NCI-H510A (cell line): ENCODE results near the gene RBBP4.

ENCODE experiments used
- DNase-seq: peaks from one replicate; lab custom pipeline; 2025; lab: John Stamatoyannopoulos, UW

Gene RBBP4

GRCh38 chr1:32719681-32720275, 68.8 kb downstream of the RBBP4 start:
- no peak for DNase-seq

DNA sequence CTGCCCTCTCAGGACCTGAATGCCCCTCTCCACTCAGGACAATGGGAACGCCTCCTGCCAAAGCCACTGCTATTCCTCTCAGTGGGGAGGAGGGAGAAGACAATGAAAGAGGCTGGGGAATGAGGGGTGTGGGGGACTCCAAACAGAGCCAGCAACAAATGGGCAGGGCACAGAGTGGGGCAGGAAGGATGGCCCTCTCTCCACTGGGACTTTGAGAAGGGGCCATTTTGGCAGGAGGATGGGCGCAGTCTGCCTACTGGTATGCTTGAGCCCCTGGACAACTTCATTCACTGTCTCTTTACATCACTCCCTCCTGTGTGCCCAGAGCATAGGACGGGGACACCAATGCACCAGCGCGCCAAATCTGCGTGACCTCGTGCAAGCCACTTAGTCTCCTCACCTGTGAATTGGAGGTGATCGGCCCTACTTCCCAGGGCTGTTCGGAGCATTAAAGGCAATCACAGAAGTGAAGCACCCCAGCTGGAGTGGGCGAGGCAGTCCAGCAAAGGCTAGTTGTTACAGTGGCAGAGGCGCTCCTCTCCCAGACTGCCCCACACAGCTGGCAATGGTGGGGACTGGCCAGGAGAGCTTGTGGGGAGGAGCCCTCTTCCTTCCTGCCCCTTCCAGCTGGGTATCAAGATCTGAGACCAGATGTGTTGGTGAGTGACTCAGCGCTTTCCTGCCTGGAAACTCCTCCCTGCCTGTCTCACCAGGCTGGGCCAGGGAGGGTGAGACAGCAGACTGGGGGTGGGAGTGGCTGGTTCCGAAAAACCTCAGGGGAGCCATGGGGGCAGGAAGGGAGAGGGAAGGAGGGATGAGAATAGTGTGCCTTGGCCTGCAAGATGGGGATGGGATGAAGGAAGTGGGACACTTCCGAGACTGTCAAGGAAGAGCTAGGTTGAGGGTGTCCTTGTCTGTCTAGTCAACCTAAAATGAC, 73.9 kb downstream of the RBBP4 start:
- DNase-seq: peak; percentile 67

GRCh38 chr1:32725615-32725982, 74.6 kb downstream of the RBBP4 start:
- no peak for DNase-seq

DNA sequence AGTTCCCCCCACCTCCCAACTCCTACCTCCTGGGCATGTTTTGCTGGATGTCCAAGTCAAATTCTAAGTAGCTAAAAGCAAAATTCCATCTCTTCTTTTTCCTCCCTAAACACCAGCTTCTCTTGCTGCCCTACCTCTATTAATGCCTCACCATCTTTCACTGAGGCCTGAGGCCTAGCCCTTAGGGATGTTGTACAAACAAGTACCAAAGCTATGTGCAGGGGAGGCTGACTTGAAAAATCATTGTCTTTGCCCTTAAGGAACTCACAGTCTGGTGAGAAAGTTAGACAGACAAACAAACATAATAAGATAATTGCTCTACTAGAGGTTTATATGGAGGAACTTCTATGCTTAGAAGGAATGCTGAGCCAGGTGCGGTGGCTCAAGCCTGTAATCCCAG, 76.9 kb downstream of the RBBP4 start:
- DNase-seq: no peak

- no peak for DNase-seq
These were observed 77.5 kb downstream of the RBBP4 start for GRCh38 chr1:32728413-32729077.

- no peak for DNase-seq
These were observed 78.4 kb downstream of the RBBP4 start for GRCh38 chr1:32729254-32730046.

- DNase-seq: no peak
These were observed 82.7 kb downstream of the RBBP4 start for GRCh38 chr1:32733582-32734321.
